SK-N-SH treated with all-trans-retinoic acid at 6 μM for 48 hours (cell line): ENCODE results near the gene TMPRSS12.
"Not testable (repeated sequence)": the region's sequence is repeated elsewhere in the genome, so short reads cannot be mapped to it uniquely, and the experiment has no call there.

Experiments
- ATAC-seq: fragments of 200-7000 bp; cut with Tn5 transposase; 3 replicates; pipeline ENCODE4 v1.9.1; 2020; ENCODE audit warnings: mild to moderate bottlenecking, moderate library complexity
- ARNTL ChIP-seq: fragments of 450-650 bp; formaldehyde crosslinking; IDR thresholded peaks from 2 replicates; pipeline ENCODE4 v1.5.0; 2020; ENCODE audit warnings: low read depth, mild to moderate bottlenecking, moderate library complexity, borderline replicate concordance
- BACH2 ChIP-seq: fragments of 250-450 bp; sonication (Bioruptor Pico); IDR thresholded peaks from 2 replicates; pipeline ENCODE4 v1.9.0; 2021; ENCODE audit warnings: mild to moderate bottlenecking, borderline replicate concordance
- CSDC2 ChIP-seq: fragments of 250-450 bp; sonication (Bioruptor Pico); IDR thresholded peaks from 2 replicates; pipeline ENCODE4 v1.5.0; 2020; ENCODE audit warnings: mild to moderate bottlenecking, moderate library complexity
- ESRRG ChIP-seq: fragments of 250-450 bp; sonication (Bioruptor Pico); IDR thresholded peaks from 2 replicates; pipeline ENCODE4 v1.6.1; 2021; ENCODE audit warnings: mild to moderate bottlenecking
- GLIS3 ChIP-seq: fragments of 250-450 bp; sonication (Bioruptor Pico); IDR thresholded peaks from 2 replicates; pipeline ENCODE4 v1.5.0; 2020; ENCODE audit warnings: mild to moderate bottlenecking, moderate library complexity
- ISL1 ChIP-seq: fragments of 250-450 bp; sonication (Bioruptor Pico); IDR thresholded peaks from 2 replicates; pipeline ENCODE4 v2.1.2; 2022; ENCODE audit warnings: mild to moderate bottlenecking, moderate library complexity
- OSR1 ChIP-seq: fragments of 250-450 bp; sonication (Bioruptor Pico); IDR thresholded peaks from 2 replicates; pipeline ENCODE4 v1.8.0; 2022; ENCODE audit warnings: moderate library complexity, mild to moderate bottlenecking, inconsistent platforms
- PPARA ChIP-seq: fragments of 250-450 bp; sonication (Bioruptor Pico); IDR thresholded peaks from 2 replicates; pipeline ENCODE4 v1.5.0; 2020; ENCODE audit warnings: mild to moderate bottlenecking, borderline replicate concordance
- RARB ChIP-seq: fragments of 250-450 bp; sonication (Bioruptor Pico); IDR thresholded peaks from 2 replicates; pipeline ENCODE4 v1.8.0; 2021; ENCODE audit warnings: mild to moderate bottlenecking, moderate library complexity
- SNAI2 ChIP-seq: fragments of 250-450 bp; sonication (Bioruptor Pico); IDR thresholded peaks from 2 replicates; pipeline ENCODE4 v1.5.0; 2020; ENCODE audit warnings: mild to moderate bottlenecking, moderate library complexity
- TCF4 ChIP-seq: fragments of 250-450 bp; sonication (Bioruptor Pico); IDR thresholded peaks from 2 replicates; pipeline ENCODE4 v1.8.0; 2021; ENCODE audit warnings: mild to moderate bottlenecking, moderate library complexity, borderline replicate concordance
- ZFP3 ChIP-seq: fragments of 250-450 bp; sonication (Bioruptor Pico); IDR thresholded peaks from 2 replicates; pipeline ENCODE4 v1.5.0; 2020; ENCODE audit warnings: mild to moderate bottlenecking, moderate library complexity
- ZFP30 ChIP-seq: fragments of 450-650 bp; formaldehyde crosslinking; IDR thresholded peaks from 2 replicates; pipeline ENCODE4 v1.5.0; 2022; ENCODE audit warnings: mild to moderate bottlenecking, moderate library complexity
- ZNF565 ChIP-seq: fragments of 450-650 bp; formaldehyde crosslinking; conservative IDR thresholded peaks from 2 replicates; pipeline ENCODE4 v1.5.0; 2020; ENCODE audit warnings: low read depth, mild to moderate bottlenecking, moderate library complexity
- ZNF8 ChIP-seq: fragments of 450-650 bp; formaldehyde crosslinking; IDR thresholded peaks from 2 replicates; pipeline ENCODE4 v1.5.0; 2020; ENCODE audit warnings: mild to moderate bottlenecking, moderate library complexity
- TF ChIP-seq, protein P1 (sequence below): fragments of 250-450 bp; sonication (Bioruptor Pico); IDR thresholded peaks from 2 replicates; pipeline ENCODE4 v1.8.0; 2020; ENCODE audit warnings: mild to moderate bottlenecking, moderate library complexity, borderline replicate concordance
- TF ChIP-seq, protein P2 (sequence below): fragments of 250-450 bp; sonication (Bioruptor Pico); IDR thresholded peaks from 2 replicates; pipeline ENCODE4 v1.5.0; 2020; ENCODE audit warnings: mild to moderate bottlenecking, moderate library complexity
- TF ChIP-seq, protein P3 (sequence below): fragments of 250-450 bp; sonication (Bioruptor Pico); IDR thresholded peaks from 2 replicates; pipeline ENCODE4 v1.5.1; 2021; ENCODE audit warnings: mild to moderate bottlenecking, moderate library complexity
- TF ChIP-seq, protein P4 (sequence below): fragments of 250-450 bp; sonication (Bioruptor Pico); IDR thresholded peaks from 2 replicates; pipeline ENCODE4 v1.5.1; 2020; ENCODE audit warnings: low read depth, mild to moderate bottlenecking, moderate library complexity
- TF ChIP-seq, protein P5 (sequence below): fragments of 250-450 bp; sonication (Bioruptor Pico); IDR thresholded peaks from 2 replicates; pipeline ENCODE4 v1.8.0; 2021; ENCODE audit warnings: low read depth, mild to moderate bottlenecking, moderate library complexity, borderline replicate concordance

TMPRSS12 gene

DNA sequence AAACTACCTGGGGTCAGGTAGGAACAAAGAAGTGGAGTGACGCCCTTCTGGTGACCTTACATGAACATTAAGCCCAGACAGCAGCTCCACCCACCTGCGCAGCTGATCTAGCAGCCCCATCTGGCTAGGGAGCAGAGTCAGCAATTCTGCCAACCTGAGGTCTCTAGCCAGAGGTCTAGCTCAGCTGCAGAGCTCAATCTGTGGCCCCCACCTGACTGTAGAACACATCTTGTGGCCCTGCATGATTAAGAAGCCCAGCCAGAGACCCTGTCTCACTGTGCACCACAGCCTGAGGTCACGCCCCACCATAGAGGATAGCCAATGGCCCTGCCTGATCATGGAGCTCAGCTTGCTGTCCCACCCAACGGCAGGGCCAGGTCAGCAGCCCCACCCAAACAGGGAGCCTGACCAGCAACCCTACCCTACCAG, 59.0 kb downstream of the TMPRSS12 start:
- no peak for ATAC-seq
- TF ChIP-seq TCF4 (CRISPR knock-in tag) = no peak
- TF ChIP-seq ARNTL (CRISPR knock-in tag) = no peak
- no peak for TF ChIP-seq BACH2 (CRISPR knock-in tag)
- TF ChIP-seq ZFP3 (CRISPR knock-in tag) = no peak
- no peak for TF ChIP-seq GLIS3
- TF ChIP-seq ESRRG (CRISPR knock-in tag) = no peak
- TF ChIP-seq, protein P1, sequence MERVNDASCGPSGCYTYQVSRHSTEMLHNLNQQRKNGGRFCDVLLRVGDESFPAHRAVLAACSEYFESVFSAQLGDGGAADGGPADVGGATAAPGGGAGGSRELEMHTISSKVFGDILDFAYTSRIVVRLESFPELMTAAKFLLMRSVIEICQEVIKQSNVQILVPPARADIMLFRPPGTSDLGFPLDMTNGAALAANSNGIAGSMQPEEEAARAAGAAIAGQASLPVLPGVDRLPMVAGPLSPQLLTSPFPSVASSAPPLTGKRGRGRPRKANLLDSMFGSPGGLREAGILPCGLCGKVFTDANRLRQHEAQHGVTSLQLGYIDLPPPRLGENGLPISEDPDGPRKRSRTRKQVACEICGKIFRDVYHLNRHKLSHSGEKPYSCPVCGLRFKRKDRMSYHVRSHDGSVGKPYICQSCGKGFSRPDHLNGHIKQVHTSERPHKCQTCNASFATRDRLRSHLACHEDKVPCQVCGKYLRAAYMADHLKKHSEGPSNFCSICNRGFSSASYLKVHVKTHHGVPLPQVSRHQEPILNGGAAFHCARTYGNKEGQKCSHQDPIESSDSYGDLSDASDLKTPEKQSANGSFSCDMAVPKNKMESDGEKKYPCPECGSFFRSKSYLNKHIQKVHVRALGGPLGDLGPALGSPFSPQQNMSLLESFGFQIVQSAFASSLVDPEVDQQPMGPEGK = no peak
- TF ChIP-seq, protein P2, sequence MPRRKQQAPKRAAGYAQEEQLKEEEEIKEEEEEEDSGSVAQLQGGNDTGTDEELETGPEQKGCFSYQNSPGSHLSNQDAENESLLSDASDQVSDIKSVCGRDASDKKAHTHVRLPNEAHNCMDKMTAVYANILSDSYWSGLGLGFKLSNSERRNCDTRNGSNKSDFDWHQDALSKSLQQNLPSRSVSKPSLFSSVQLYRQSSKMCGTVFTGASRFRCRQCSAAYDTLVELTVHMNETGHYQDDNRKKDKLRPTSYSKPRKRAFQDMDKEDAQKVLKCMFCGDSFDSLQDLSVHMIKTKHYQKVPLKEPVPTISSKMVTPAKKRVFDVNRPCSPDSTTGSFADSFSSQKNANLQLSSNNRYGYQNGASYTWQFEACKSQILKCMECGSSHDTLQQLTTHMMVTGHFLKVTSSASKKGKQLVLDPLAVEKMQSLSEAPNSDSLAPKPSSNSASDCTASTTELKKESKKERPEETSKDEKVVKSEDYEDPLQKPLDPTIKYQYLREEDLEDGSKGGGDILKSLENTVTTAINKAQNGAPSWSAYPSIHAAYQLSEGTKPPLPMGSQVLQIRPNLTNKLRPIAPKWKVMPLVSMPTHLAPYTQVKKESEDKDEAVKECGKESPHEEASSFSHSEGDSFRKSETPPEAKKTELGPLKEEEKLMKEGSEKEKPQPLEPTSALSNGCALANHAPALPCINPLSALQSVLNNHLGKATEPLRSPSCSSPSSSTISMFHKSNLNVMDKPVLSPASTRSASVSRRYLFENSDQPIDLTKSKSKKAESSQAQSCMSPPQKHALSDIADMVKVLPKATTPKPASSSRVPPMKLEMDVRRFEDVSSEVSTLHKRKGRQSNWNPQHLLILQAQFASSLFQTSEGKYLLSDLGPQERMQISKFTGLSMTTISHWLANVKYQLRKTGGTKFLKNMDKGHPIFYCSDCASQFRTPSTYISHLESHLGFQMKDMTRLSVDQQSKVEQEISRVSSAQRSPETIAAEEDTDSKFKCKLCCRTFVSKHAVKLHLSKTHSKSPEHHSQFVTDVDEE (CRISPR knock-in tag) = no peak
- no peak for TF ChIP-seq OSR1 (CRISPR knock-in tag)
- no peak for TF ChIP-seq PPARA
- TF ChIP-seq SNAI2 (CRISPR knock-in tag) = no peak
- TF ChIP-seq CSDC2 (CRISPR knock-in tag) = no peak
- TF ChIP-seq ISL1 (CRISPR knock-in tag) = no peak
- no peak for TF ChIP-seq ZFP30 (CRISPR knock-in tag)
- TF ChIP-seq, protein P3, sequence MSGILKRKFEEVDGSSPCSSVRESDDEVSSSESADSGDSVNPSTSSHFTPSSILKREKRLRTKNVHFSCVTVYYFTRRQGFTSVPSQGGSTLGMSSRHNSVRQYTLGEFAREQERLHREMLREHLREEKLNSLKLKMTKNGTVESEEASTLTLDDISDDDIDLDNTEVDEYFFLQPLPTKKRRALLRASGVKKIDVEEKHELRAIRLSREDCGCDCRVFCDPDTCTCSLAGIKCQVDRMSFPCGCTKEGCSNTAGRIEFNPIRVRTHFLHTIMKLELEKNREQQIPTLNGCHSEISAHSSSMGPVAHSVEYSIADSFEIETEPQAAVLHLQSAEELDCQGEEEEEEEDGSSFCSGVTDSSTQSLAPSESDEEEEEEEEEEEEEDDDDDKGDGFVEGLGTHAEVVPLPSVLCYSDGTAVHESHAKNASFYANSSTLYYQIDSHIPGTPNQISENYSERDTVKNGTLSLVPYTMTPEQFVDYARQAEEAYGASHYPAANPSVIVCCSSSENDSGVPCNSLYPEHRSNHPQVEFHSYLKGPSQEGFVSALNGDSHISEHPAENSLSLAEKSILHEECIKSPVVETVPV (CRISPR knock-in tag) = no peak
- TF ChIP-seq RARB (CRISPR knock-in tag) = no peak
- TF ChIP-seq, protein P4, sequence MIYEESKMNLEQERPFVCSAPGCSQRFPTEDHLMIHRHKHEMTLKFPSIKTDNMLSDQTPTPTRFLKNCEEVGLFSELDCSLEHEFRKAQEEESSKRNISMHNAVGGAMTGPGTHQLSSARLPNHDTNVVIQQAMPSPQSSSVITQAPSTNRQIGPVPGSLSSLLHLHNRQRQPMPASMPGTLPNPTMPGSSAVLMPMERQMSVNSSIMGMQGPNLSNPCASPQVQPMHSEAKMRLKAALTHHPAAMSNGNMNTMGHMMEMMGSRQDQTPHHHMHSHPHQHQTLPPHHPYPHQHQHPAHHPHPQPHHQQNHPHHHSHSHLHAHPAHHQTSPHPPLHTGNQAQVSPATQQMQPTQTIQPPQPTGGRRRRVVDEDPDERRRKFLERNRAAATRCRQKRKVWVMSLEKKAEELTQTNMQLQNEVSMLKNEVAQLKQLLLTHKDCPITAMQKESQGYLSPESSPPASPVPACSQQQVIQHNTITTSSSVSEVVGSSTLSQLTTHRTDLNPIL (CRISPR knock-in tag) = no peak
- no peak for TF ChIP-seq ZNF565
- TF ChIP-seq ZNF8 (CRISPR knock-in tag) = no peak

DNA sequence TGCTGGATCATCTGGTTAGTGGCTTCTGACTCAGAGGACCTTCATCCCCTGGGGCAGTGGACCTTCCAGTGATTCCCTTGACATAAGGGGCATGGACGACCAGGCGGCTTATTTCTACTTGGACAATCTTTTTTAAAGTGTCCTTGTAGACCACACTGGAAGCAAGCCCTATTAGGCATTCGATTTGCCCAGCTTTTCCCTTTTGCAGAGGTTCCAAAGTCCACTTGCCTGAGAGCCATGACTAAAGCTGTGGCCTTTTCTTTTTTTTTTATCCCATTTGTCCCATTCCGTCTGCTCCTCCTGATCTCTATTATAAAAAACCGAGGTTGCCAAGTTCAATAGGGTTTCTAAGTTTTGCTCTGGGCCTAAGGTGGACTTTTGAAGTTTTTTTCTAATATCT, 65.8 kb downstream of the TMPRSS12 start:
- not testable (repeated sequence) for ATAC-seq

DNA sequence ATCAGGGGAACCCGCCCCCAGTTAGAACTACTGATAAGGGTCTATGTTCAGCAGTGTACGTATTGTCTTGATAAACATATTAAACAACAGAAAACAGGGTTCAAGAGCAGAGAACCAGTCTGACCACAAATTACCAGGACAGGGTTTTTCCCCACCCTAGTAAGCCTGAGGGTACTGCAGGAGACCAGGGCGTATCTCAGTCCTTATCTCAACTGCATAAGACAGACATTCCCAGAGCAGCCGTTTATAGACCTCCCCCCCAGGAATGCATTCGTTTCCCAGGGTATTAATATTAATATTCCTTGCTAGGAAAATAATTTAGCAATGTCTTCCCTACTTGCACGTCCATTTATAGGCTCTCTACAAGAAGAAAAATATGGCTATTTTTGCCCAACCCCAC, 69.6 kb downstream of the TMPRSS12 start:
- not testable (repeated sequence) for ATAC-seq

DNA sequence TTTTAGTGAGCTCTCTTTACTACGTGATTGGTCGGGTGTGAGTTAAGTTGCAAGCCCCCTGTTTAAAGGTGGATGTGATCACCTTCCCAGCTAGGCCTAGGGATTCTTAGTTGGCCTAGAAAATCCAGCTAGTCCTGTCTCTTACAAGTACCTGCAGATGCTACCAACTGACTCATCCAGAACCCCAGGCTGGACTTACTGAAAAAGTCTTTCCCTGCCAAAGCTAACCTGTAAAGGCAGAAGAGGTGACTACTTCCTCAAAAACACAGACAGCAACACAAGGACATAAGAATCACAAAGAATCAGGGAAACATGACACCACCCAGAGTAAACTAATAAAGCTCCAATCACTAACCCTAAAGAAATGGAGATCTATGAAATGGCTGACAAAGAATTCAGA, 70.5 kb downstream of the TMPRSS12 start:
- TF ChIP-seq, protein P5, sequence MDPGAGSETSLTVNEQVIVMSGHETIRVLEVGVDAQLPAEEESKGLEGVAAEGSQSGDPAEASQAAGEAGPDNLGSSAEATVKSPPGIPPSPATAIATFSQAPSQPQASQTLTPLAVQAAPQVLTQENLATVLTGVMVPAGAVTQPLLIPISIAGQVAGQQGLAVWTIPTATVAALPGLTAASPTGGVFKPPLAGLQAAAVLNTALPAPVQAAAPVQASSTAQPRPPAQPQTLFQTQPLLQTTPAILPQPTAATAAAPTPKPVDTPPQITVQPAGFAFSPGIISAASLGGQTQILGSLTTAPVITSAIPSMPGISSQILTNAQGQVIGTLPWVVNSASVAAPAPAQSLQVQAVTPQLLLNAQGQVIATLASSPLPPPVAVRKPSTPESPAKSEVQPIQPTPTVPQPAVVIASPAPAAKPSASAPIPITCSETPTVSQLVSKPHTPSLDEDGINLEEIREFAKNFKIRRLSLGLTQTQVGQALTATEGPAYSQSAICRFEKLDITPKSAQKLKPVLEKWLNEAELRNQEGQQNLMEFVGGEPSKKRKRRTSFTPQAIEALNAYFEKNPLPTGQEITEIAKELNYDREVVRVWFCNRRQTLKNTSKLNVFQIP (CRISPR knock-in tag) = no peak
- no peak for TF ChIP-seq ESRRG (CRISPR knock-in tag)
- TF ChIP-seq, protein P3 (CRISPR knock-in tag) = no peak
- TF ChIP-seq RARB (CRISPR knock-in tag) = no peak
- TF ChIP-seq GLIS3 = no peak
- no peak for TF ChIP-seq ZNF565
- TF ChIP-seq ISL1 (CRISPR knock-in tag) = no peak
- TF ChIP-seq ARNTL (CRISPR knock-in tag) = no peak
- no peak for ATAC-seq
